B cell (primary cell): ENCODE measurements around the gene JARID2. TPM values are rescaled to one million over a fixed set of nuclear protein-coding genes. Genes with fewer than 3 reads are reported as not detected.

ENCODE experiments used
- ATAC-seq: fragments of 200-7000 bp; cut with Tn5 transposase; one replicate; pipeline ENCODE4 v1.10.0; 2021; ENCODE audit warnings: low read depth, mild to moderate bottlenecking, moderate number of reproducible peaks, moderate library complexity
- CTCF ChIA-PET: fragments of 350-600 bp; sonication (Branson Sonifier 250); formaldehyde crosslinking; loops from one replicate; lab custom pipeline; 2021; ENCODE audit warnings: antibody characterized with exemption, inconsistent platforms; lab: Charles Lee
- POLR2A ChIA-PET: fragments of 350-600 bp; sonication (Branson Sonifier 250); formaldehyde crosslinking; loops from one replicate; lab custom pipeline; 2021; ENCODE audit warnings: antibody characterized with exemption; lab: Charles Lee
- DNase-seq: peaks from one replicate; pipeline ENCODE4 v3.0.0; 2013
- H2AFZ ChIP-seq: 2 replicates; pipeline ENCODE4 v1.6.1; 2012; ENCODE audit warnings: mild to moderate bottlenecking, low read depth, low read length; ENCODE audit not compliant: insufficient read depth, poor library complexity, severe bottlenecking
- H3K27ac ChIP-seq, 2 donors: 1 replicate in 1 of 2; 2 replicates in 1 of 2; pipeline ENCODE4 v1.5.1; 2012 to 2013; ENCODE audit warnings: low read length in 2 of 2, mild to moderate bottlenecking in 2 of 2, moderate library complexity in 1 of 2
- H3K27me3 ChIP-seq, 4 experiments: fragments of 200-600 bp in 1 of 4; sonication (generic) in 1 of 4; replicated peaks in 1 of 4; 1 replicate in 2 of 4; 2 replicates in 2 of 4; pipeline versions ENCODE4 v1.6.1 to v1.7.0; 2013 to 2016; ENCODE audit warnings: low read length in 3 of 4, mild to moderate bottlenecking in 2 of 4, mixed read lengths in 1 of 4, moderate library complexity in 1 of 4; ENCODE audit not compliant: insufficient read depth in 4 of 4, control insufficient read depth in 3 of 4; ENCODE audit errors: control extremely low read depth in 1 of 4
- H3K36me3 ChIP-seq, 2 experiments: replicated peaks in 1 of 2; 1 replicate in 1 of 2; 2 replicates in 1 of 2; pipeline versions ENCODE4 v1.6.1 to v1.7.1; 2013; ENCODE audit warnings: low read length in 1 of 2; ENCODE audit not compliant: insufficient read depth in 2 of 2, control insufficient read depth in 1 of 2; ENCODE audit errors: control extremely low read depth in 1 of 2, extremely low read depth in 1 of 2
- H3K4me1 ChIP-seq, 2 donors: fragments of 200-600 bp in 1 of 2; sonication (generic) in 1 of 2; 1 replicate in 1 of 2; 2 replicates in 1 of 2; pipeline versions ENCODE4 v1.5.1 to v1.6.1; 2013 to 2017; ENCODE audit warnings: low read length in 2 of 2; ENCODE audit not compliant: control insufficient read depth in 2 of 2, insufficient read depth in 2 of 2
- H3K4me2 ChIP-seq: replicated peaks from 2 replicates; pipeline ENCODE3; 2012; ENCODE audit warnings: mild to moderate bottlenecking, low read depth, low read length; ENCODE audit not compliant: poor library complexity, severe bottlenecking
- H3K4me3 ChIP-seq, 5 experiments: fragments of 200-600 bp in 1 of 5; sonication (generic) in 1 of 5; 1 replicate in 3 of 5; 2 replicates in 2 of 5; pipeline versions ENCODE4 v1.5.1 to v1.7.0; 2011 to 2016; ENCODE audit warnings: low read length in 4 of 5, mild to moderate bottlenecking in 4 of 5, low read depth in 2 of 5, control low read depth in 1 of 5, moderate library complexity in 1 of 5; ENCODE audit not compliant: insufficient read depth in 1 of 5; ENCODE audit errors: control extremely low read depth in 1 of 5, extremely low read depth in 1 of 5
- H3K79me2 ChIP-seq: fragments of 200-600 bp; sonication (generic); one replicate; pipeline ENCODE4 v1.6.0; 2016; ENCODE audit warnings: low read length; ENCODE audit not compliant: control insufficient read depth, insufficient read depth
- H3K9ac ChIP-seq: fragments of 200-600 bp; sonication (generic); 2 replicates; pipeline ENCODE4 v1.6.1; 2017; ENCODE audit warnings: mild to moderate bottlenecking, low read length, moderate library complexity
- H3K9me3 ChIP-seq, 3 donors: one replicate each; pipeline versions ENCODE4 v1.6.1 to v1.7.1; 2013; ENCODE audit warnings: low read length in 2 of 3; ENCODE audit not compliant: control insufficient read depth in 2 of 3, insufficient read depth in 1 of 3; ENCODE audit errors: control extremely low read depth in 1 of 3
- H4K20me1 ChIP-seq: 2 replicates; pipeline ENCODE4 v1.6.0; 2012; ENCODE audit warnings: mild to moderate bottlenecking, low read length; ENCODE audit not compliant: insufficient read depth, control insufficient read depth, poor library complexity, severe bottlenecking
- H3K27ac Mint-ChIP-seq: one replicate; pipeline ENCODE4 v1.8.0; 2021; ENCODE audit warnings: mixed read lengths
- H3K27me3 Mint-ChIP-seq: one replicate; pipeline ENCODE4 v1.8.0; 2021; ENCODE audit warnings: mixed read lengths
- H3K4me1 Mint-ChIP-seq: one replicate; pipeline ENCODE4 v1.8.0; 2021; ENCODE audit warnings: mixed read lengths
- H3K4me3 Mint-ChIP-seq: one replicate; pipeline ENCODE4 v1.8.0; 2021; ENCODE audit warnings: mixed read lengths
- H3K9me3 Mint-ChIP-seq: one replicate; pipeline ENCODE4 v1.8.0; 2022; ENCODE audit warnings: mixed read lengths; ENCODE audit not compliant: insufficient read depth
- CTCF ChIP-seq: fragments of 200-600 bp; IDR thresholded peaks from one replicate; pipeline ENCODE4 v1.8.0; 2022; ENCODE audit warnings: antibody characterized with exemption, mild to moderate bottlenecking
- EZH2 ChIP-seq: IDR thresholded peaks from 2 replicates; pipeline ENCODE4 v1.6.1; 2012; ENCODE audit warnings: borderline replicate concordance, low read depth, mild to moderate bottlenecking, moderate library complexity, low read length; ENCODE audit not compliant: insufficient read depth, poor library complexity, severe bottlenecking
- WGBS: methylation state at CpG from one replicate; pipeline ENCODE4 v1.1.5; 2013; ENCODE audit warnings: missing lambda C conversion rate; ENCODE audit not compliant: insufficient coverage; 5-methylcytosine and 5-hydroxymethylcytosine counted together
- intact Hi-C: fragments of 100-400 bp; cut with micrococcal nuclease; formaldehyde crosslinking; loops from one replicate; pipeline ENCODE4 v1.10.0; 2022
- polyA plus RNA-seq: library from polyadenylated mRNA; depleted of rRNA; stranded (reverse); fragments of >200 nt; gene quantifications from 2 replicates; pipeline ENCODE4 v1.2.3, GENCODE V29; 2012
- total RNA-seq, 2 donors: library from RNA; stranded (reverse); fragments of 120-200 nt in 1 of 2; gene quantifications; 1 replicate in 1 of 2; 2 replicates in 1 of 2; pipeline versions ENCODE4 v1.2.3 to v1.2.4, GENCODE V29; 2013 to 2022

JARID2 gene
- total and polyA plus RNA-seq, 2 donors (not counting 1 experiment from before 2014, with no cell fraction given), result 11.0 to 58.1 TPM

GRCh38 chr6:15561447-15562199 lies 315.8 kb downstream of the JARID2 start:
- Histone ChIP-seq H3K27me3 (no peaks in the 10 kb centered on the region), H3K27ac (no peak overlapping the region), H3K4me2 (no peak overlapping the region), H3K9me3 (no peaks in the 10 kb centered on the region), H2AFZ (no peak overlapping the region), H3K36me3 (peaks cover 0 to 1% of the 10 kb centered on the region in 2 experiments), H3K4me1 (peaks cover 7 to 12% of the 10 kb centered on the region in 2 donors), H4K20me1 (peaks cover 29% of the 10 kb centered on the region), H3K9ac (no peak overlapping the region), H3K4me3 (no peak overlapping the region), H3K79me2 (peaks cover 37% of the 10 kb centered on the region)
- peaks cover 43% of the 10 kb centered on the region for H3K4me1 Mint-ChIP-seq
- ChIA-PET CTCF (no interaction called here), POLR2A (no interaction called here)
- no peaks in the 10 kb centered on the region for H3K27me3 Mint-ChIP-seq
- TF ChIP-seq EZH2, result no peak
- no peak for TF ChIP-seq CTCF
- WGBS, result no CpG with 5 or more reads among the region's 3 CpGs
- no peaks in the 10 kb centered on the region for H3K9me3 Mint-ChIP-seq
- ATAC-seq, result no peak
- no peak overlapping the region for H3K27ac Mint-ChIP-seq
- intact Hi-C loops, result no loop called here
- no peak overlapping the region for H3K4me3 Mint-ChIP-seq
- no peak for DNase-seq

- no peaks in the 10 kb centered on the region for H3K27me3 ChIP-seq
- H3K4me1 Mint-ChIP-seq, result peaks cover 40% of the 10 kb centered on the region
- H2AFZ ChIP-seq, result no peak overlapping the region
- H3K4me3 ChIP-seq, result no peak overlapping the region
- H3K79me2 ChIP-seq, result peaks cover 46% of the 10 kb centered on the region
- H3K27me3 Mint-ChIP-seq, result no peaks in the 10 kb centered on the region
- ChIA-PET POLR2A (no interaction called here), CTCF (no interaction called here)
- intact Hi-C loops, result no loop called here
- H3K9ac ChIP-seq, result no peak overlapping the region
- H3K9me3 ChIP-seq, result no peaks in the 10 kb centered on the region
- WGBS, result 100% methylated on average over 1 of the region's 1 CpG
- DNase-seq, result no peak
- H3K4me3 Mint-ChIP-seq, result no peak overlapping the region
- H3K4me2 ChIP-seq, result no peak overlapping the region
- H3K9me3 Mint-ChIP-seq, result no peaks in the 10 kb centered on the region
- H3K27ac ChIP-seq, result no peak overlapping the region
- no peak for TF ChIP-seq EZH2
- no peak for TF ChIP-seq CTCF
- peaks cover 35% of the 10 kb centered on the region for H4K20me1 ChIP-seq
- no peak for ATAC-seq
- peaks cover 0 to 1% of the 10 kb centered on the region in 2 experiments for H3K36me3 ChIP-seq
- H3K27ac Mint-ChIP-seq, result no peak overlapping the region
- H3K4me1 ChIP-seq, result peaks cover 7 to 12% of the 10 kb centered on the region in 2 donors
These were observed 317.1 kb downstream of the JARID2 start for GRCh38 chr6:15562977-15563376.
